ENCODE data around the gene SLC17A8. TPM values are rescaled to one million over a fixed set of nuclear protein-coding genes. Genes with fewer than 3 reads are reported as not detected.

SLC17A8 gene
- total and polyA plus RNA-seq, 2 donors (not counting 3 experiments of a cell fraction or from before 2014, with no cell fraction given): not detected

- Histone ChIP-seq H3K79me2 (ENCODE audit: control insufficient read depth, insufficient read depth, low read length) (no peaks in the 10 kb centered on the region), H3K4me3 (replicated peaks in 1 of 3; ENCODE audit: insufficient read depth in 1 of 3, low read depth in 1 of 3, low read length in 3 of 3) (no peak overlapping the region), H2AFZ (ENCODE audit: low read depth, low read length) (no peak overlapping the region), H3K27me3 (ENCODE audit: control insufficient read depth in 2 of 2, insufficient read depth in 2 of 2, low read length in 2 of 2) (no peaks in the 10 kb centered on the region), H3K9me3 (replicated peaks; ENCODE audit: control insufficient read depth, insufficient read depth, low read length) (no peaks in the 10 kb centered on the region), H3K27ac (ENCODE audit: insufficient read depth, low read depth, low read length) (no peak overlapping the region), H3K9ac (replicated peaks; ENCODE audit: extremely low read depth, insufficient read depth, low read length) (no peak overlapping the region), H3K4me1 (ENCODE audit: control insufficient read depth, extremely low read depth, insufficient read depth, low read length) (no peaks in the 10 kb centered on the region), H3K4me2 (ENCODE audit: insufficient read depth, low read length) (no peak overlapping the region), H3K36me3 (ENCODE audit: control insufficient read depth in 2 of 2, extremely low read depth in 1 of 2, insufficient read depth in 2 of 2, low read length in 2 of 2) (peaks cover 5 to 6% of the 10 kb centered on the region in 2 experiments), H4K20me1 (replicated peaks; ENCODE audit: control insufficient read depth, extremely low read depth, insufficient read depth, low read length) (no peaks in the 10 kb centered on the region), H3K9me1 (replicated peaks; ENCODE audit: control insufficient read depth, extremely low read depth, insufficient read depth, low read length) (no peaks in the 10 kb centered on the region)
- TF ChIP-seq MYC (IDR thresholded peaks at IDR 0.05; ENCODE audit: low read depth, low read length): no peak
- TF ChIP-seq JUN (IDR thresholded peaks at IDR 0.05; ENCODE audit: borderline replicate concordance, insufficient read depth, insufficient read length, low read depth): no peak
- no peak for TF ChIP-seq CTCF (IDR thresholded peaks at IDR 0.05; ENCODE audit: extremely low read depth in 1 of 2, insufficient read depth in 1 of 2, low read depth in 1 of 2, low read length in 2 of 2)
- TF ChIP-seq EZH2 (IDR thresholded peaks at IDR 0.05; ENCODE audit: borderline replicate concordance, low read depth, low read length, severe bottlenecking): no peak
- no peak for TF ChIP-seq POLR2A (IDR thresholded peaks at IDR 0.05; ENCODE audit: low read depth, low read length)
- no peak for TF ChIP-seq FOS (IDR thresholded peaks at IDR 0.05; ENCODE audit: borderline replicate concordance, insufficient read depth, low read length)
- TF ChIP-seq GATA2 (IDR thresholded peaks at IDR 0.05; ENCODE audit: insufficient read depth, insufficient read length, low read depth, low read length): no peak
- TF ChIP-seq POLR2AphosphoS5 (IDR thresholded peaks at IDR 0.05; ENCODE audit: insufficient read depth, low read depth, low read length): no peak
- no peak for TF ChIP-seq MAX (IDR thresholded peaks at IDR 0.05; ENCODE audit: insufficient read depth, insufficient read length)
- no TSS peak for BruUV-seq (replicated peaks)
- ChIA-PET CTCF (interaction anchor here (0.6 to 2.2 kb wide), 5 partner anchors 9 to 103 kb away, joined by 3 to 12 read pairs (median 3); no protein-coding TSS in a partner anchor), POLR2A (no interaction called here)
- dilution Hi-C loops (cut with MboI; ENCODE audit: extremely low pct_ligation_motif_present, low sequenced_read_pairs) (no loop called here), intact Hi-C loops (cut with micrococcal nuclease) (no loop called here)
- FAIRE-seq: no peak
- DNase-seq (ENCODE audit: low read depth, low spot score): no peak
Measured at GRCh38 chr12:100337299-100337698, 19.6 kb upstream of the SLC17A8 start.

Data from endothelial cell of umbilical vein (primary cell).